Activated effector memory CD4-positive, alpha-beta T cell treated with Interleukin-2 at 50 U/mL for 16 hours (primary cell): Measurements from ENCODE around the gene MMP17.

Experiments
- DNase-seq: peaks from one replicate; pipeline ENCODE4 v3.0.0-alpha.2; 2020

MMP17 gene

GRCh38 chr12:131830914-131831571 is 2.9 kb downstream of the MMP17 start:
- no peak for DNase-seq

- no peak for DNase-seq
Measured at GRCh38 chr12:131831635-131832041, 3.4 kb downstream of the MMP17 start.

- DNase-seq = no peak
Measured at GRCh38 chr12:131832321-131833231, 4.4 kb downstream of the MMP17 start.

- DNase-seq = no peak
Measured at GRCh38 chr12:131833288-131833895, 5.2 kb downstream of the MMP17 start.

GRCh38 chr12:131833896-131834641 is 5.9 kb downstream of the MMP17 start:
- no peak for DNase-seq

- DNase-seq = no peak
Measured at GRCh38 chr12:131834798-131835615, 6.8 kb downstream of the MMP17 start.

- DNase-seq = no peak
Measured at GRCh38 chr12:131835616-131836171, 7.5 kb downstream of the MMP17 start.

- DNase-seq = no peak
Measured at GRCh38 chr12:131836193-131836592, 8.0 kb downstream of the MMP17 start.

- DNase-seq = no peak
Measured at GRCh38 chr12:131836714-131837397, 8.7 kb downstream of the MMP17 start.

GRCh38 chr12:131840643-131841416 is 12.6 kb downstream of the MMP17 start:
- no peak for DNase-seq

GRCh38 chr12:131841547-131841946 is 13.4 kb downstream of the MMP17 start:
- DNase-seq = no peak

GRCh38 chr12:131842169-131842568 is 14.0 kb downstream of the MMP17 start:
- no peak for DNase-seq

- no peak for DNase-seq
Measured at GRCh38 chr12:131843527-131843926, 15.3 kb downstream of the MMP17 start.

GRCh38 chr12:131844140-131844539 is 15.9 kb downstream of the MMP17 start:
- no peak for DNase-seq

- DNase-seq = no peak
Measured at GRCh38 chr12:131844656-131845055, 16.5 kb downstream of the MMP17 start.

GRCh38 chr12:131845121-131845520 is 16.9 kb downstream of the MMP17 start:
- DNase-seq = no peak

- DNase-seq = no peak
Measured at GRCh38 chr12:131847456-131847855, 19.3 kb downstream of the MMP17 start.

- DNase-seq = no peak
Measured at GRCh38 chr12:131848753-131849152, 20.6 kb downstream of the MMP17 start.

- DNase-seq = no peak
Measured at GRCh38 chr12:131849700-131850553, 21.7 kb downstream of the MMP17 start.
